Neural crest cell (in vitro differentiated cells): Measurements from ENCODE around the gene MDH2. TPM values are rescaled to one million over a fixed set of nuclear protein-coding genes. Genes with fewer than 3 reads are reported as not detected.

Source experiments
- DNase-seq: peaks from one replicate; pipeline ENCODE4 v3.0.0; 2021; ENCODE audit warnings: low read depth, mixed read lengths, low spot score
- H3K27ac Mint-ChIP-seq: one replicate; pipeline ENCODE4 v1.8.0; 2021; ENCODE audit warnings: mild to moderate bottlenecking, mixed read lengths; ENCODE audit not compliant: unreplicated experiment
- H3K27me3 Mint-ChIP-seq: 2 replicates; pipeline ENCODE4 v1.8.0; 2021; ENCODE audit warnings: low read depth, mild to moderate bottlenecking, mixed read lengths
- H3K36me3 Mint-ChIP-seq: 2 replicates; pipeline ENCODE4 v1.8.0; 2021; ENCODE audit warnings: low read depth, mild to moderate bottlenecking, mixed read lengths
- H3K4me1 Mint-ChIP-seq: 2 replicates; pipeline ENCODE4 v1.8.0; 2021; ENCODE audit warnings: mixed read lengths
- H3K4me3 Mint-ChIP-seq: one replicate; pipeline ENCODE4 v1.8.0; 2021; ENCODE audit warnings: mild to moderate bottlenecking, mixed read lengths
- H3K9me3 Mint-ChIP-seq: 2 replicates; pipeline ENCODE4 v1.8.0; 2021; ENCODE audit warnings: mixed read lengths
- CTCF ChIP-seq: fragments of 200-600 bp; sonication (generic); conservative IDR thresholded peaks from 2 replicates; pipeline ENCODE4 v1.5.0; 2021; ENCODE audit warnings: antibody characterized with exemption, mild to moderate bottlenecking
- total RNA-seq: library from RNA; stranded (reverse); gene quantifications from 2 replicates; pipeline ENCODE4 v1.2.1, GENCODE V29; 2021

Gene MDH2
- total RNA-seq, 1 donor from 2014 or later = 169 TPM

GRCh38 chr7:76071316-76072242, 23.7 kb downstream of the MDH2 start:
- TF ChIP-seq CTCF = no peak
- no peaks in the 10 kb centered on the region for H3K36me3 Mint-ChIP-seq
- no peaks in the 10 kb centered on the region for H3K4me1 Mint-ChIP-seq
- no peak for DNase-seq
- H3K27me3 Mint-ChIP-seq = no peaks in the 10 kb centered on the region
- no peaks in the 10 kb centered on the region for H3K9me3 Mint-ChIP-seq
- H3K4me3 Mint-ChIP-seq = no peak overlapping the region
- H3K27ac Mint-ChIP-seq = peak overlapping the region; percentile 67

- Mint-ChIP-seq H3K4me1 (no peaks in the 10 kb centered on the region), H3K27ac (peak overlapping the region; percentile 67), H3K27me3 (no peaks in the 10 kb centered on the region), H3K9me3 (no peaks in the 10 kb centered on the region), H3K4me3 (no peak overlapping the region), H3K36me3 (no peaks in the 10 kb centered on the region)
- no peak for DNase-seq
- no peak for TF ChIP-seq CTCF
Measured at GRCh38 chr7:76072243-76073148, 24.6 kb downstream of the MDH2 start.

- Mint-ChIP-seq H3K27me3 (no peaks in the 10 kb centered on the region), H3K36me3 (no peaks in the 10 kb centered on the region), H3K27ac (no peak overlapping the region), H3K9me3 (no peaks in the 10 kb centered on the region), H3K4me1 (no peaks in the 10 kb centered on the region), H3K4me3 (no peak overlapping the region)
- no peak for DNase-seq
- TF ChIP-seq CTCF = no peak
Measured at GRCh38 chr7:76073335-76073990, 25.6 kb downstream of the MDH2 start.

GRCh38 chr7:76074306-76074971, 26.5 kb downstream of the MDH2 start:
- Mint-ChIP-seq H3K27ac (no peak overlapping the region), H3K4me1 (no peaks in the 10 kb centered on the region), H3K4me3 (no peak overlapping the region), H3K27me3 (no peaks in the 10 kb centered on the region), H3K9me3 (no peaks in the 10 kb centered on the region), H3K36me3 (no peaks in the 10 kb centered on the region)
- no peak for TF ChIP-seq CTCF
- DNase-seq = no peak

- DNase-seq = no peak
- Mint-ChIP-seq H3K27me3 (peaks cover 1% of the 10 kb centered on the region), H3K4me3 (no peak overlapping the region), H3K27ac (no peak overlapping the region), H3K4me1 (no peaks in the 10 kb centered on the region), H3K9me3 (no peaks in the 10 kb centered on the region), H3K36me3 (no peaks in the 10 kb centered on the region)
- no peak for TF ChIP-seq CTCF
Measured at GRCh38 chr7:76074972-76075370, 27.1 kb downstream of the MDH2 start.
